IPS DF 6.9 (cell line): ENCODE data around the gene SPRR2G.
"Not testable (repeated sequence)": the region's sequence is repeated elsewhere in the genome, so short reads cannot be mapped to it uniquely, and the experiment has no call there.

Experiments
- DNase-seq: peaks from one replicate; pipeline ENCODE4 v3.0.0-alpha.2; 2013; ENCODE audit warnings: low read depth, low spot score
- H3K27ac ChIP-seq: one replicate; pipeline ENCODE4 v1.5.1; 2013; ENCODE audit warnings: low read length, control low read depth
- H3K27me3 ChIP-seq: 2 replicates; pipeline ENCODE4 v1.6.1; 2013; ENCODE audit warnings: mild to moderate bottlenecking, low read length; ENCODE audit not compliant: control insufficient read depth, insufficient read depth
- H3K36me3 ChIP-seq: 2 replicates; pipeline ENCODE4 v1.6.1; 2013; ENCODE audit warnings: low read length; ENCODE audit not compliant: control insufficient read depth, insufficient read depth
- H3K4me1 ChIP-seq: 2 replicates; pipeline ENCODE4 v1.6.1; 2013; ENCODE audit warnings: low read length; ENCODE audit not compliant: control insufficient read depth, insufficient read depth
- H3K4me3 ChIP-seq: 2 replicates; pipeline ENCODE4 v1.5.1; 2013; ENCODE audit warnings: mild to moderate bottlenecking, low read length
- H3K9me3 ChIP-seq: 2 replicates; pipeline ENCODE4 v1.6.1; 2013; ENCODE audit warnings: low read length, inconsistent platforms; ENCODE audit not compliant: control insufficient read depth, insufficient read depth
- WGBS: extraction: QIAGEN DNeasy Blood & Tissue Kit; methylation state at CpG from one replicate; pipeline ENCODE4 v1.1.7; 2013; ENCODE audit warnings: mixed read lengths, missing lambda C conversion rate; ENCODE audit not compliant: insufficient read length, insufficient coverage; 5-methylcytosine and 5-hydroxymethylcytosine counted together

The SPRR2G gene

GRCh38 chr1:153150846-153151245, at the start of gene SPRR2G:
TSS of gene SPRR2G (minus strand) at chr1:153150890. CDS start at chr1:153150110, 780 bp downstream.
- DNase-seq: no peak
- no peak within 1 kb of the TSS for H3K4me3 ChIP-seq
- no CpG with 5 or more reads among the region's 1 CpG for WGBS

GRCh38 chr1:153195216-153195615, 44.5 kb upstream of the SPRR2G start:
- Histone ChIP-seq H3K27me3 (no peaks in the 10 kb centered on the region), H3K27ac (no peak overlapping the region), H3K36me3 (no peaks in the 10 kb centered on the region), H3K4me1 (no peaks in the 10 kb centered on the region), H3K9me3 (no peaks in the 10 kb centered on the region), H3K4me3 (no peak overlapping the region)
- DNase-seq: no peak
- no CpG with 5 or more reads among the region's 4 CpGs for WGBS

More at GRCh38 chr1:153150846-153151245, at the start of gene SPRR2G:
- Histone ChIP-seq H3K4me1 (no peaks in the 10 kb centered on the region), H3K27me3 (no peaks in the 10 kb centered on the region), H3K9me3 (no peaks in the 10 kb centered on the region), H3K27ac (no peak within 1 kb of the TSS), H3K36me3 (no peaks in the 10 kb centered on the region)

- DNase-seq: no peak
- no CpG with 5 or more reads among the region's 3 CpGs for WGBS
- no peaks in the 10 kb centered on the region for H3K27me3 ChIP-seq
These were observed 43.8 kb upstream of the SPRR2G start for GRCh38 chr1:153194331-153195050.

DNA sequence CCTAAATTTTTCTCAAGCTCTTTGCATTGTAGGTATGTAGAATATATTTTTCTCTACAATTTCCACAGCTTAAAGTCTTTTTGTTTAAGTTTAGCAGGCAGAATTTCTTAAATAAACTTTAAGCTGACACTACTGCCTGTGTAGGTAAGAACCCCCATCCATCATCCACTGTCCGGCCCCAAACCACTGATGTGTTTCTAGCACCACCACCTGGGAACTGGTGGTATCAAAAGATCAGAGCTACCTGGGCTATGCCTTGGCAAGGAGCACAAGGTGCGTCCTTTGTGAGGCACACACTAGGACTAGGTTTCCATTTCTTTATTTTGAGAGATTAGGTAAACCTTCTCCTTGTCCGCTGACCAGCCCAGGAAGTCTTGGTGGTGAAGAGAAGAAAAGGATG, 42.0 kb upstream of the SPRR2G start:
- WGBS: no CpG with 5 or more reads among the region's 3 CpGs
- no peaks in the 10 kb centered on the region for H3K4me1 ChIP-seq
- no peaks in the 10 kb centered on the region for H3K9me3 ChIP-seq
- H3K27me3 ChIP-seq: no peaks in the 10 kb centered on the region
- H3K27ac ChIP-seq: no peak overlapping the region
- no peak overlapping the region for H3K4me3 ChIP-seq
- H3K36me3 ChIP-seq: no peaks in the 10 kb centered on the region
- peak; percentile 43 for DNase-seq

More at GRCh38 chr1:153194331-153195050, 43.8 kb upstream of the SPRR2G start:
- no peaks in the 10 kb centered on the region for H3K4me1 ChIP-seq
- H3K9me3 ChIP-seq: no peaks in the 10 kb centered on the region
- H3K27ac ChIP-seq: no peak overlapping the region
- no peak overlapping the region for H3K4me3 ChIP-seq
- no peaks in the 10 kb centered on the region for H3K36me3 ChIP-seq

DNA sequence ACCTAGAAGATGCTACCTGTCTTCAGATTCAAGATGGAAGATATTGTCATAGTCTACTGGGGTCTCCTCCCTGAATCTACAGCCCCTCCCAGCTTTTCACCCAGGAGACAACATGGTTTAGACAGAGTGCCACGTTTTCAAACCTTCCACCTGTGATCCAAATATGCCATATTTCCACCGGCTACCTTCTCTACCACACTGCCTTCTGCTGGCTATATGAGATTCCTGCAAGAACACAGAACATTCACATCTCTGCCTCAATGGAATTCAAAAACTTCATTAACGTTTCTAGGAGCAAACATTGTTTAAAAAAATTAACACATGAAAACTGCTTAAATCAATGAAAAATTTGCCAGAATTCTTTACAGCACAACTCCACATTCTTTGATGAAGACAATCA, 39.7 kb upstream of the SPRR2G start:
- Histone ChIP-seq H3K4me1 (no peaks in the 10 kb centered on the region), H3K27me3 (no peaks in the 10 kb centered on the region), H3K27ac (no peak overlapping the region), H3K4me3 (no peak overlapping the region), H3K9me3 (no peaks in the 10 kb centered on the region), H3K36me3 (no peaks in the 10 kb centered on the region)
- no CpG with 5 or more reads among the region's 3 CpGs for WGBS
- DNase-seq: peak; percentile 5

- not testable (repeated sequence) for DNase-seq, H3K27ac ChIP-seq, H3K4me3 ChIP-seq, H3K27me3 ChIP-seq, H3K36me3 ChIP-seq, H3K4me1 ChIP-seq, H3K9me3 ChIP-seq
- no CpG with 5 or more reads among the region's 4 CpGs for WGBS
These were observed 37.6 kb upstream of the SPRR2G start for GRCh38 chr1:153188301-153188700.

DNA sequence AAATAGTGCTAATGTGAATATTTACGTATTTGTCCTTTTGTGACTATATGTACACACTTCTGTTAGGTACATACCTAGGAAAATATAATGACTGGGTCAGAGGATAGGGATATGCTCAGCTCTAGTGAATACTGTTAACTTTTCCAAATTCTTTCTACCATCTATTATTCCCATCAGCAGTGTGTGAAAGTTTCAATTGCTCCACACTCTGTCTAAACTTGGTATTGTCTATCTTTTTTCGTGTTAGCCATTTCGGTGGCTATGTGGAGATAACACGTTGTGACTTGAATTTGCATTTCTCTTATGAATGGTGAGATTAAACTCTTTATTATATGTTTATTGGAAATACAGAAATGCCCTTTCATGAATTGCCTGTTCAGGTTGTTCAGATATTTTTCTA, 29.9 kb upstream of the SPRR2G start:
- Histone ChIP-seq H3K27me3 (no peaks in the 10 kb centered on the region), H3K36me3 (no peaks in the 10 kb centered on the region), H3K4me3 (no peak overlapping the region), H3K4me1 (no peaks in the 10 kb centered on the region), H3K27ac (no peak overlapping the region), H3K9me3 (no peaks in the 10 kb centered on the region)
- DNase-seq: no peak
- WGBS: no CpG with 5 or more reads among the region's 4 CpGs

DNA sequence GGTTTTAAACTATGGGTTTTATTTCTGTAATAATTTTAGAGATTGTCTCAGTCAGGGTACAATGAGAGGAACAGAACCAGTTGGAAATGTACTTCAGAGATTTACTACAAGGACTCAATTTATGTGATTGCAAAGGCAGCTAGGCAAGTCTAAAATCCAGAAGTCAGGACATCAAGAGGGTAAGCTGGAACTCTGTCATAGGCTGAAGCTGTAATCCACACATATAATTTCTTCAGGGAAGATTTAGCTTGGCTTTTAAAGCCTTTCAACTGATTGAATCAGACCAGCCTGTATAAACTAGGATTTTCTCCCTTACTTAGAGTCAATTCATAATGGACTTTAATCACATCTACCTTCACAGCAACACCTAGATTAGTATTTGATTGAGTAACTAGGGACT, 28.2 kb upstream of the SPRR2G start:
- Histone ChIP-seq H3K9me3 (no peaks in the 10 kb centered on the region), H3K27me3 (no peaks in the 10 kb centered on the region; the same call in 1 of the 2 replicates), H3K4me1 (no peaks in the 10 kb centered on the region), H3K4me3 (no peak overlapping the region), H3K27ac (no peak overlapping the region), H3K36me3 (no peaks in the 10 kb centered on the region)
- no peak for DNase-seq

- Histone ChIP-seq H3K27me3 (no peaks in the 10 kb centered on the region; the same call in 1 of the 2 replicates), H3K9me3 (no peaks in the 10 kb centered on the region), H3K27ac (no peak overlapping the region), H3K36me3 (no peaks in the 10 kb centered on the region), H3K4me3 (no peak overlapping the region), H3K4me1 (no peaks in the 10 kb centered on the region)
- no peak for DNase-seq
These were observed 23.9 kb upstream of the SPRR2G start for GRCh38 chr1:153174624-153175023.

DNA sequence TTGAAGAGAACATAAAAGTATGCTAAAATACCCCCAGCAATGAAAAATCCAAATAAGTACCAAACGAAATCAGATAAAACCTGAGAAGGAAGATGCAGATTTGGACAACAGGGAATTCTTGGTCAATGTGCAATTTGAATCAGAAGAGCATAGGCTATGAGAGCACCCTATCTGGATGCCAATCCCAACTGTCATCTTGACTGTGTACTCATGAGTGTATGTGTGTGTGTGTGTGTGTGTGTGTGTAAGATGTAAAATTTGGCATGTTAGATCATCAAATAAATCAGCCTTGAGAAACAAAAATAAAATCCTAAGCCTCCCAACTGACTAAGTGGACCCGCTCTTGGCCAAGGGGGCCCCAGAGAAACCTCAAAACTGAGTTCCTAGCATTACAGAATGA, 18.0 kb upstream of the SPRR2G start:
- Histone ChIP-seq H3K9me3 (no peaks in the 10 kb centered on the region), H3K27me3 (no peaks in the 10 kb centered on the region)
- no peak for DNase-seq

GRCh38 chr1:153155541-153155940, 4.9 kb upstream of the SPRR2G start:
- H3K27me3 ChIP-seq: no peaks in the 10 kb centered on the region
- no peaks in the 10 kb centered on the region for H3K36me3 ChIP-seq
- no peak overlapping the region for H3K27ac ChIP-seq
- H3K9me3 ChIP-seq: peaks cover 7% of the 10 kb centered on the region
- DNase-seq: no peak
- WGBS: no CpG with 5 or more reads among the region's 2 CpGs
- no peak overlapping the region for H3K4me3 ChIP-seq
- H3K4me1 ChIP-seq: no peaks in the 10 kb centered on the region

More for the DNA sequence above, 18.0 kb upstream of the SPRR2G start:
- H3K27ac ChIP-seq: no peak overlapping the region
- H3K4me1 ChIP-seq: no peaks in the 10 kb centered on the region
- H3K4me3 ChIP-seq: no peak overlapping the region
- H3K36me3 ChIP-seq: no peaks in the 10 kb centered on the region
- WGBS: no CpG with 5 or more reads among the region's 2 CpGs
